HepG2 (cell line): ENCODE results near the gene LORICRIN. TPM values are rescaled to one million over a fixed set of nuclear protein-coding genes. Genes with fewer than 3 reads are reported as not detected.

Experiments
- polyA plus RNA-seq, 8 experiments: library from polyadenylated mRNA; depleted of rRNA in 3 of 8; stranded (reverse) in 7 of 8; unstranded in 1 of 8; fragments of >200 nt; fragmentation: Illumina TruSeq in 4 of 8; extraction: Trizol in 4 of 8; gene quantifications; 2 replicates each; pipeline versions ENCODE4 v1.2.1 to v1.2.3, GENCODE V29; 2011 to 2016; ENCODE audit warnings: low read depth in 4 of 8, missing spikeins in 1 of 8, mixed read lengths in 1 of 8; ENCODE audit not compliant: insufficient read depth in 1 of 8
- total RNA-seq, 5 experiments: library from RNA; depleted of rRNA; stranded (reverse); fragments of >200 nt; fragmentation: Illumina TruSeq; extraction: Trizol; gene quantifications; 2 replicates each; pipeline ENCODE4 v1.2.3, GENCODE V29; 2016; ENCODE audit warnings: low read depth in 1 of 5

Gene LORICRIN
- total and polyA plus RNA-seq, 2 of the 13 experiments (the other 11 are each of a cell fraction or from before 2014, with no cell fraction given): not detected

Other genes starting within 250 kb of the LORICRIN start
- not detected in 2 replicates for gene SPRR1B, start 228.5 kb upstream of the LORICRIN start, total RNA-seq (2016; rRNA removed; fragmentation: Illumina TruSeq; extraction: Trizol)
- not detected in 2 replicates for gene SPRR1B, start 228.5 kb upstream of the LORICRIN start, polyA plus RNA-seq (2011; rRNA removed)
- gene SPRR2D, start 218.6 kb upstream of the LORICRIN start, total RNA-seq (2016; rRNA removed; fragmentation: Illumina TruSeq; extraction: Trizol): not detected in 2 replicates
- gene SPRR2D, start 218.6 kb upstream of the LORICRIN start, polyA plus RNA-seq (2011; rRNA removed): not detected in 2 replicates
- gene SPRR2A, start 202.2 kb upstream of the LORICRIN start, total RNA-seq (2016; rRNA removed; fragmentation: Illumina TruSeq; extraction: Trizol): not detected in 2 replicates
- gene SPRR2A, start 202.2 kb upstream of the LORICRIN start, polyA plus RNA-seq (2011; rRNA removed): not detected in 2 replicates
- gene SPRR2B, start 188.1 kb upstream of the LORICRIN start, total RNA-seq (2016; rRNA removed; fragmentation: Illumina TruSeq; extraction: Trizol): not detected in 2 replicates
- not detected in 2 replicates for gene SPRR2B, start 188.1 kb upstream of the LORICRIN start, polyA plus RNA-seq (2011; rRNA removed)
- gene SPRR2E, start 165.2 kb upstream of the LORICRIN start, total RNA-seq (2016; rRNA removed; fragmentation: Illumina TruSeq; extraction: Trizol): not detected in 2 replicates
- not detected in 2 replicates for gene SPRR2E, start 165.2 kb upstream of the LORICRIN start, polyA plus RNA-seq (2011; rRNA removed)
- gene SPRR2F, start 146.2 kb upstream of the LORICRIN start, total RNA-seq (2016; rRNA removed; fragmentation: Illumina TruSeq; extraction: Trizol): not detected in 2 replicates
- gene SPRR2F, start 146.2 kb upstream of the LORICRIN start, polyA plus RNA-seq (2011; rRNA removed): not detected in 2 replicates
- gene SPRR2G, start 108.8 kb upstream of the LORICRIN start, total RNA-seq (2016; rRNA removed; fragmentation: Illumina TruSeq; extraction: Trizol): not detected in 2 replicates
- not detected in 2 replicates for gene SPRR2G, start 108.8 kb upstream of the LORICRIN start, polyA plus RNA-seq (2011; rRNA removed)
- gene LELP1, start 56.3 kb upstream of the LORICRIN start, total RNA-seq (2016; rRNA removed; fragmentation: Illumina TruSeq; extraction: Trizol): not detected in 2 replicates
- gene LELP1, start 56.3 kb upstream of the LORICRIN start, polyA plus RNA-seq (2011; rRNA removed): not detected in 2 replicates
- not detected in 2 replicates for gene PRR9, start 42.1 kb upstream of the LORICRIN start, total RNA-seq (2016; rRNA removed; fragmentation: Illumina TruSeq; extraction: Trizol)
- gene PRR9, start 42.1 kb upstream of the LORICRIN start, polyA plus RNA-seq (2011; rRNA removed): not detected in 2 replicates
- gene PGLYRP3, start 53.3 kb downstream of the LORICRIN start, total RNA-seq (2016; rRNA removed; fragmentation: Illumina TruSeq; extraction: Trizol): not detected in 2 replicates
- not detected in 2 replicates for gene PGLYRP3, start 53.3 kb downstream of the LORICRIN start, polyA plus RNA-seq (2011; rRNA removed)
- gene PGLYRP4, start 89.2 kb downstream of the LORICRIN start, total RNA-seq (2016; rRNA removed; fragmentation: Illumina TruSeq; extraction: Trizol): not detected in 2 replicates
- gene PGLYRP4, start 89.2 kb downstream of the LORICRIN start, polyA plus RNA-seq (2011; rRNA removed): not detected in 2 replicates
- gene S100A9, start 98.2 kb downstream of the LORICRIN start, total RNA-seq (2016; rRNA removed; fragmentation: Illumina TruSeq; extraction: Trizol): 0.31 and 1.1 TPM in 2 replicates
- 0.61 and 0.69 TPM in 2 replicates for gene S100A9, start 98.2 kb downstream of the LORICRIN start, polyA plus RNA-seq (2011; rRNA removed)
- gene S100A12, start 115.9 kb downstream of the LORICRIN start, total RNA-seq (2016; rRNA removed; fragmentation: Illumina TruSeq; extraction: Trizol): not detected in 2 replicates
- gene S100A12, start 115.9 kb downstream of the LORICRIN start, polyA plus RNA-seq (2011; rRNA removed): not detected in 2 replicates
- gene S100A8, start 131.4 kb downstream of the LORICRIN start, total RNA-seq (2016; rRNA removed; fragmentation: Illumina TruSeq; extraction: Trizol): not detected in 2 replicates
- not detected in 2 replicates for gene S100A8, start 131.4 kb downstream of the LORICRIN start, polyA plus RNA-seq (2011; rRNA removed)
- not detected in 2 replicates for gene S100A7A, start 156.8 kb downstream of the LORICRIN start, total RNA-seq (2016; rRNA removed; fragmentation: Illumina TruSeq; extraction: Trizol)
- not detected in 2 replicates for gene S100A7A, start 156.8 kb downstream of the LORICRIN start, polyA plus RNA-seq (2011; rRNA removed)
- gene S100A7, start 201.0 kb downstream of the LORICRIN start, total RNA-seq (2016; rRNA removed; fragmentation: Illumina TruSeq; extraction: Trizol): not detected in 2 replicates
- gene S100A7, start 201.0 kb downstream of the LORICRIN start, polyA plus RNA-seq (2011; rRNA removed): not detected in 2 replicates